NOMO-1 treated with DMSO at 0.1 percent for 48 hours (cell line): ENCODE results near the gene ASAP3.

Experiments
- DNase-seq: peaks from one replicate; lab custom pipeline; 2025; ENCODE audit not compliant: unreplicated experiment; lab: John Stamatoyannopoulos, UW

ASAP3 gene

GRCh38 chr1:23478896-23479665 is 4.9 kb downstream of the ASAP3 start:
- no peak for DNase-seq

- no peak for DNase-seq
These were observed 6.4 kb downstream of the ASAP3 start for GRCh38 chr1:23477359-23478144.

DNA sequence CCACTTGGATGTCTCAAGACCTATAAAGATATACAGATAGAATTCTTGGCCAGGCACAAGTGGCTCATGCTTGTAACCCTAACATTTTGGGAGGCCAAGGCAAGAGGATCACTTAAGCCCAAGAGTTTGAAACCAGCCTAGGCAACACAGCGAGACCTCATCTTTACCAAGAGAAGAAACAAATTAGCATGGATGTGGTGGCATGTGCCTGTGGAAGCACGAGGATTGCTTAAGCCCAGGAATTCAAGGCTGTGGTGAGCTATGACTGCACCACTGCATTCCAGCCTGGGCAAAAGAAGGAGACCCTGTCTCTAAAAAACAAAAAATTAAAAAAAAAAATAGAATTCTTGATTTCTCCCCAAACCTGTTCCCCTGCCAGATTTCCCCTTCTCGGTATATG is 8.3 kb downstream of the ASAP3 start:
- no peak for DNase-seq

DNA sequence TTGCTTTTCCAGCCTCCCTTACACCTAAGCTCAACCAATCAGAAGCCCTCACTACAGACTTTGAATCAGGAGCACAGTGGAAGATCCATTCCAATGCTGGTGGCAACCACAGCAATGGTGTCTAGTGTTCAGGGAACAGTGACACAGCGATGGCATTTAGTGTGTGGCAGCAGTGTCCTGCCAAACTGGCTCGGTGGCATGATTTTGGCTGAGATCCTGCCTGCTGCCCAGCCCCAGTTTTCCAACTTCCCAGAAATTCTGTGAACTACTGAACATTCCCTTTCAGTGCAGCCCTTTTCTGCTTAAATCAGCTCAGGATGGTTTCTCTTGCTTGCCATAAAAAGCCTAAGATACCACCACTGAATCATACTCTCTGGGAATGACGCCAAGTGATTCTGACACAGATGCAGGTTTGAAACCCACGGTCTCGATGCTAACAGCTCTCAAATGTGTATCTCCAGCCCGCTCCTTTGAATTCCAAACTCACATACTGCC is 8.8 kb downstream of the ASAP3 start:
- DNase-seq: no peak

DNA sequence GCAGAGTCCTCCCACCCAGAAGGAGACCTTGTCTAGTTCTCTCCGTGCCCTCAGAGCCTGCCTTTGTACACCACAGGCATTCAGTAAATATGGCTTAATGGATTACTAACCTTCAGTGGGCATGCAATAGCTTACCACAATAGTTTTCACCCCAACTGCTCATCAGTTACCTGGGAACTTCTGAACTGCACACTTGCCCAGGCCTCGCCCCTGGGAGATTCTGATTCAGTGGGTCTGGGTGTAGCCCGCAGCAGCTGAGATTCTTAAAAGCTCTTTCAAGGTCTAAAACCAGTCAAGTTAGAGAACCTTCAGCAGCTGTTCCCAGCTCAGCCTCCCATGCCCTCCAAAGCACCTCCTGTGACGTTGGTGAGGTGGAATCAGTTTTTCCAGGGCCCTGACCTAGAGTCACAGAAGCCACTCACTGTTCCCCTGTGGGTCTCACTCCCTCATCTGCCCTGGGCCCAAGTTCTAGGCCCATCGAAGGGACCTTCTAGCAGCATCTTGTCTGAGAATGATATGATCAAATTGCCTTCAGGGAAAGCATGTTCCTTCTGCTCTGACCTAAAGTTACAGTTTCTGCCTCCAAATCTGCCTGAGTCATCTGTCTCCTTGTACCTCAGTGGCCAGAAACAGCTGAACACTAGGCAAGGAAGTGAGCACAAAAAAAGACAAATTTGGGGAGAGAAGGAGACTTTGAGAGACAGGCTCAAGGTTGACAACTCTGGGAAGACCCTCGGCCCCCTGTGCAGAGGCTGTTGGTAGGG is 10.8 kb downstream of the ASAP3 start:
- no peak for DNase-seq

- DNase-seq: no peak
These were observed 11.5 kb downstream of the ASAP3 start for GRCh38 chr1:23472351-23473036.

- no peak for DNase-seq
These were observed 12.4 kb downstream of the ASAP3 start for GRCh38 chr1:23471473-23472075.

- no peak for DNase-seq
These were observed 13.5 kb downstream of the ASAP3 start for GRCh38 chr1:23470282-23471070.

DNA sequence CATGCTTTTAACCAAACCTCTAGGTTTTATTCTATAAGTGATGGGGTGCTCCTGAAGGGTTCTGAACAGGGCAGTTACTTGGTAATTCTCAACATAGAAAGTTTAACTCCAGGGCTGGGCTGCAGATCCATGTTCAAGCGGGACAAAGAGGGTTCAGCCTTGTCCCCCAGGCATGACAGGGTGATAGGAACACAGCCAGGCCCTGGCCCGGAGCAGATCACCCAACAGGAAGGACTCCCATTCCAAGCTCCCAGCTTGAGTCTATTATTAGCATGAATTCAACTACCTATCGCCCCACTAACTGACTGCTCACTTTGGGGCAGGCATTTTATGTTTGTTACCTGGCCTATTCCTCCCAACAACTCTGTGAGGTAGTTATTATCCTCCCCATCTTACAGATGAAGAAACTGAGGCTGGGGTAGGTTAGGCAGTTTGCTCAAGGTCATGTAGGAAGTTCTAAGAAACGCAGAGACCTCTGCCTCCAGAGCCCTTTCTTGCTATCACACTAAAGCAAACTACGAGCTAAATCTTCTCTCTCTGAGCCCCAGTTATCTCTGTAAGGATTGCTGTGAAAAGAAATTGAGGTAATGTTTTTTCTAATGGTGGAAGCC is 14.5 kb downstream of the ASAP3 start:
- no peak for DNase-seq

DNA sequence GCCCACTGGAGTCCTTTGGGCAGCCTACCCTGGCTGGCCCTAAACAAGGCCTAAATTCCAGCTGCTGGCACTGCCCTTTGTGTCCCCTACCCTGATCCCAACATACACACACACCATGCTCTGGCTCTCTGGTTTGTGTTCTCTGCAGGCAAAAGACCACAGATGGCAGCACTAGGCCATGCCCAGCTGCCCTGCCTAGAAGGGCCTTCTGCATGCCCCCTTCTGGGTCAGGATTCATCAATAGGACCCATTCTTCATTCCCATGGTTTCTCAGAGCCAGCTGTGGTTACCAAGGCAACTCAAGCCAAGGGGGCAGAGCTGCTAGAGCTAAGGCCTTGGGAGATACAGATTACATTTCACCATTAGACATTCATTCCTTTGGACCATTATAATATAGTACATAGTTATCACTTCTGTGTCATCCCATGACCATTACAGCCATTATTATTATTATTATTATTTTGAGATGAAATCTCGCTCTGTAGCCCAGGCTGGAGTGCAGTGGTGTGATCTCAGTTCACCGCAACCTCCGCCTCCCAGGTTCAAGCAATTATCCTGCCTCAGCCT is 17.5 kb downstream of the ASAP3 start:
- no peak for DNase-seq

DNA sequence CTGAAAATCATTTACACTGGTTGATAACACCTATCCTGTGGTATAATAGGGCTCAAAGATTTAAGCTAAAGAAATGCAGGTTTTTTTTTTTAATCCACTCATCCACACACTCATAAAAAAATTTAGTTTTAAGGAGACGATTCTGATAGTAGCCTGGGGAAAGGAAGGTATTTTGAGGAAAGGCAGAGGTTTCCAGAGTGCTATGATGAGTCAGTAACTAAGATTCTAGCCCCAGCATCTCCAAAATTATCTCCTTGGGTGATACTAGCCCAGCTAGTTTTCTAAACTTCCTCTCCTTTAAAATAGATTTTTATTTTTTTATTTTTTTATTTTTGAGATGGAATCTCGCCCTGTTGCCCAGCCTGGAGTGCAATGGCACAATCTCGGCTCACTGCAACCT is 20.7 kb downstream of the ASAP3 start:
- no peak for DNase-seq

- DNase-seq: no peak
These were observed 21.2 kb downstream of the ASAP3 start for GRCh38 chr1:23462766-23463165.

DNA sequence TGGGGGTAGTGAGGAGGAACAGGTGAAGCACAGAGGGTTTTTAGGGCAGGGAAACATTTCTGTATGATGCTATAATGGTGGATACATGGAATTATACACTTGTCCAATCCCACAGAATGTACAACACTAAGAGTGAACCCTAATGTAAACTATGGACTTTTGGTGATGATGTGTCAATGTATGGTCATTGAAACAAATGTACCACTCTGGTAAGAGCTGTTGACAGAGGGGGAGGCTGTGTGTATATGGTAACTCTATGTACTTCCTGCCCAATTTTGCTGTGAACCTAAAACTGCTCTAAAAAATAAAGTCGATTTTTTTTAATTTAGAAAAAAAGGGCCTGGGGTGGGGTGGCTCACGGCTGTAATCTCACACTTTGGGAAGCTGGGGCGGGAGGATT is 22.9 kb downstream of the ASAP3 start:
- no peak for DNase-seq

DNA sequence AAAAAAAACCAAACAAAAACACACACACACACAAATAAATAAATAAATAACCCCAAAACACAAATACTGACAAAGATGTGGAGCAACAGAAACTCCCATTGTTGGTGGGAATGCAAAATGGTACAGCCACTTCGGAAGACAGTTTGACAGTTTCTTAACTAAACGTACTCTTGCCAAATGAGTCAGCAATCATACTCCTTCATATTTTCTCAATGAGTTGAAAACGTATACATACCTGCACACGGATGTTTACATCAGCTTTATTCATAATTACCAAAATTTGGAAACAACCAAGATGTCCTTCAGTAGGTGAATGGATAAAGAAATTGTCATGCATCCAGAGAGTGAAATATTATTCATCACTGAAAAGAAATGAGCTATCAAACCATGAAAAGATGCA is 23.5 kb downstream of the ASAP3 start:
- DNase-seq: no peak

GRCh38 chr1:23459338-23459757 is 24.6 kb downstream of the ASAP3 start:
- DNase-seq: no peak

- DNase-seq: no peak
These were observed 27.8 kb downstream of the ASAP3 start for GRCh38 chr1:23456226-23456625.

GRCh38 chr1:23453455-23454000 is 30.5 kb downstream of the ASAP3 start:
- no peak for DNase-seq

DNA sequence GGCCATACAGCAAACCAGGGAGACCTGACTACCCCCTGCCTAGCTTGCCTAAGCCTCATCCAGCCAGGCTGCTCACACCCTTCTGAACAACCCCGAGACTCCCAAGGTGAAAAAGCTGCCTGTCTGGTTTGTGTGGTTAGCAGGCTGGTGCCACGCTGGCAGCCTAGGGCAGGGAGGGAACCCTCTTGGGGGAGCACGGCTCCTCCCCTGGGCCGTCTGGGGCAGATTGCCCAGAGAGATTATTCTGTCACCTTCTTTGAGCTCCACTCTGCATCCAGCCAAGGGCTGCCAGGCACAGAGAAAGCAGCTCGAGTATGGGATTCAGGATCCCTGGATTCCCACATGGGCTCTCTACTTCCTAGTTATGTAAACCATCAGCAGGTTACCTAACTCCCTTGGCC is 32.0 kb downstream of the ASAP3 start:
- DNase-seq: no peak

GRCh38 chr1:23451441-23451840 is 32.5 kb downstream of the ASAP3 start:
- no peak for DNase-seq
